Naive thymus-derived CD4-positive, alpha-beta T cell (primary cell): Measurements from ENCODE around the gene KLHDC7B. TPM values are rescaled to one million over a fixed set of nuclear protein-coding genes. Genes with fewer than 3 reads are reported as not detected.

ENCODE experiments used
- ATAC-seq: fragments of 150-1000 bp; cut with Tn5 transposase; 2 replicates; pipeline ENCODE4 v1.10.0; 2021; ENCODE audit warnings: mild to moderate bottlenecking, moderate library complexity
- CTCF ChIA-PET: fragments of 350-600 bp; sonication (Branson Sonifier 250); formaldehyde crosslinking; loops from one replicate; lab custom pipeline; 2021; ENCODE audit warnings: antibody characterized with exemption; lab: Charles Lee
- POLR2A ChIA-PET: fragments of 350-600 bp; sonication (Branson Sonifier 250); formaldehyde crosslinking; loops from one replicate; lab custom pipeline; 2021; ENCODE audit warnings: antibody characterized with exemption, inconsistent platforms; lab: Charles Lee
- DNase-seq, 9 donors: peaks; one replicate each; pipeline versions ENCODE4 v3.0.0 to v3.0.0-alpha.2; 2020 to 2022; ENCODE audit warnings: mixed read lengths in 1 of 9
- H3K27ac ChIP-seq: one replicate; pipeline ENCODE4 v1.7.0; 2013; ENCODE audit warnings: mild to moderate bottlenecking, low read depth, low read length, moderate library complexity
- H3K27me3 ChIP-seq, 2 donors: one replicate each; pipeline ENCODE4 v1.7.0; 2013; ENCODE audit warnings: low read length in 2 of 2, mild to moderate bottlenecking in 2 of 2, moderate library complexity in 2 of 2; ENCODE audit not compliant: control insufficient read depth in 2 of 2, insufficient read depth in 2 of 2
- H3K36me3 ChIP-seq, 3 experiments: 1 replicate in 2 of 3; 2 replicates in 1 of 3; pipeline ENCODE4 v1.7.0; 2013; ENCODE audit warnings: low read length in 3 of 3, mild to moderate bottlenecking in 3 of 3, moderate library complexity in 1 of 3; ENCODE audit not compliant: insufficient read depth in 3 of 3, control insufficient read depth in 2 of 3
- H3K4me1 ChIP-seq, 2 donors: one replicate each; pipeline ENCODE4 v1.7.0; 2013; ENCODE audit warnings: low read length in 2 of 2, mild to moderate bottlenecking in 2 of 2, moderate library complexity in 1 of 2; ENCODE audit not compliant: control insufficient read depth in 2 of 2, insufficient read depth in 2 of 2
- H3K4me3 ChIP-seq: 2 replicates; pipeline ENCODE4 v1.7.0; 2013; ENCODE audit warnings: mild to moderate bottlenecking, low read length
- H3K9me3 ChIP-seq, 3 experiments: 1 replicate in 2 of 3; 2 replicates in 1 of 3; pipeline ENCODE4 v1.7.0; 2013; ENCODE audit warnings: low read length in 3 of 3; ENCODE audit not compliant: control insufficient read depth in 2 of 3
- H3K27ac Mint-ChIP-seq, 9 donors: one replicate each; pipeline ENCODE4 v1.8.0; 2020 to 2022; ENCODE audit warnings: mixed read lengths in 9 of 9, mild to moderate bottlenecking in 8 of 9, moderate library complexity in 5 of 9, inconsistent platforms in 2 of 9
- H3K27me3 Mint-ChIP-seq, 5 donors: one replicate each; pipeline ENCODE4 v1.8.0; 2021 to 2022; ENCODE audit warnings: mixed read lengths in 5 of 5, mild to moderate bottlenecking in 1 of 5
- H3K36me3 Mint-ChIP-seq, 5 donors: one replicate each; pipeline ENCODE4 v1.8.0; 2020 to 2022; ENCODE audit warnings: mixed read lengths in 5 of 5, mild to moderate bottlenecking in 3 of 5, inconsistent platforms in 1 of 5
- H3K4me1 Mint-ChIP-seq, 7 donors: one replicate each; pipeline ENCODE4 v1.8.0; 2020 to 2022; ENCODE audit warnings: mixed read lengths in 7 of 7, mild to moderate bottlenecking in 3 of 7, inconsistent platforms in 1 of 7
- H3K4me3 Mint-ChIP-seq, 10 donors: one replicate each; pipeline ENCODE4 v1.8.0; 2020 to 2022; ENCODE audit warnings: mild to moderate bottlenecking in 10 of 10, mixed read lengths in 10 of 10, moderate library complexity in 6 of 10, inconsistent platforms in 2 of 10
- H3K9me3 Mint-ChIP-seq, 11 donors: one replicate each; pipeline ENCODE4 v1.8.0; 2020 to 2022; ENCODE audit warnings: mixed read lengths in 11 of 11, mild to moderate bottlenecking in 4 of 11, inconsistent platforms in 1 of 11, moderate library complexity in 1 of 11
- intact Hi-C, 2 donors: fragments of 100-400 bp; cut with micrococcal nuclease; formaldehyde crosslinking; loops; one replicate each; pipeline ENCODE4 v1.15.1; 2023
- polyA plus RNA-seq, 2 donors: library from polyadenylated mRNA; unstranded; fragments of 300-500 nt; fragmentation: Illumina TruSeq; gene quantifications; one replicate each; pipeline ENCODE4 v1.2.3, GENCODE V29; 2021
- total RNA-seq, 6 experiments: library from RNA in 5 of 6; stranded (reverse) in 5 of 6; gene quantifications; 1 replicate in 5 of 6; 2 replicates in 1 of 6; pipeline ENCODE4 v1.2.3 and lab custom pipeline; 2021 to 2026

The KLHDC7B gene
- total and polyA plus RNA-seq, 7 experiments from 2014 or later = 4.4 to 17.2 (median 7.8) TPM

GRCh38 chr22:50582493-50583293 lies 37.0 kb downstream of the KLHDC7B start, which contains the start of gene CHKB:
Gene CHKB, minus strand, starts transcription at chr22:50582849. Its CDS starts 68 bp downstream, at chr22:50582781.
- no peaks in the 10 kb centered on the region for H3K27me3 ChIP-seq
- H3K9me3 Mint-ChIP-seq = no peaks in the 10 kb centered on the region
- H3K4me3 ChIP-seq = peak within 1 kb of the TSS; percentile 80
- ChIA-PET CTCF (interaction anchor here (2.2 kb wide), 1 partner anchor 38 kb away, joined by 8 read pairs; no protein-coding TSS in a partner anchor), POLR2A (interaction anchor here (1.0 to 3.7 kb wide), 17 partner anchors 13 to 391 kb away, joined by 3 to 33 read pairs (median 4); partner anchors contain the start of genes ARSA, LMF2, NCAPH2 and SCO2)
- H3K27ac Mint-ChIP-seq = peak within 1 kb of the TSS; percentile 84 to 96 (median 96)
- H3K4me1 ChIP-seq = peaks cover 16 to 18% of the 10 kb centered on the region in 2 donors
- no peaks in the 10 kb centered on the region for H3K9me3 ChIP-seq
- H3K27ac ChIP-seq = peak within 1 kb of the TSS; percentile 99
- intact Hi-C loops = loop anchor here (1.0 to 10.0 kb wide), 16 partner anchors 18 to 382 kb away; partner anchors contain the start of genes NCAPH2 (in 2 of the 2), SBF1 (in 2 of the 2), ARSA (in 1 of the 2) and MAPK11 (in 1 of the 2)
- H3K4me1 Mint-ChIP-seq = peaks cover under 1 to 35% (median 18%) of the 10 kb centered on the region in 7 donors
- no peaks in the 10 kb centered on the region for H3K27me3 Mint-ChIP-seq
- ATAC-seq (peak; percentile 97), DNase-seq (peak; percentile 95 to 99 (median 99))
- peak within 1 kb of the TSS; percentile 84 to 97 (median 92) for H3K4me3 Mint-ChIP-seq
- peaks cover 0 to 25% (median 0%) of the 10 kb centered on the region in 3 experiments for H3K36me3 ChIP-seq
- H3K36me3 Mint-ChIP-seq = peaks cover 0 to 12% (median 4%) of the 10 kb centered on the region in 5 donors

- H3K9me3 ChIP-seq = no peaks in the 10 kb centered on the region
- no peaks in the 10 kb centered on the region for H3K27me3 ChIP-seq
- H3K27ac ChIP-seq = peak overlapping the region; percentile 99
- H3K4me3 ChIP-seq = peak overlapping the region; percentile 80
- H3K4me1 ChIP-seq = peaks cover 16 to 18% of the 10 kb centered on the region in 2 donors
- Mint-ChIP-seq H3K27me3 (no peaks in the 10 kb centered on the region), H3K4me3 (peak overlapping the region; percentile 81 to 94 (median 90)), H3K4me1 (peaks cover 0 to 35% (median 18%) of the 10 kb centered on the region in 7 donors), H3K36me3 (peaks cover 0 to 12% (median 4%) of the 10 kb centered on the region in 5 donors), H3K27ac (peak overlapping the region; percentile 12 to 96 (median 91)), H3K9me3 (no peaks in the 10 kb centered on the region)
- ATAC-seq = peak; percentile 16
- POLR2A ChIA-PET = interaction anchor here (1.0 to 3.7 kb wide), 9 partner anchors 12 to 76 kb away, joined by 3 to 33 read pairs (median 7); partner anchors contain the start of genes LMF2, NCAPH2, SCO2 and SYCE3
- peaks cover 0 to 25% (median 0%) of the 10 kb centered on the region in 3 experiments for H3K36me3 ChIP-seq
- DNase-seq = no peak
- CTCF ChIA-PET = interaction anchor here (2.2 kb wide), 1 partner anchor 37 kb away, joined by 8 read pairs; no protein-coding TSS in a partner anchor
- intact Hi-C loops = loop anchor here (1.0 to 10.0 kb wide), 10 partner anchors 17 to 383 kb away; partner anchors contain the start of genes ARSA (in 1 of the 2), MAPK11 (in 1 of the 2), MAPK8IP2 (in 1 of the 2) and SBF1 (in 1 of the 2)
Measured at GRCh38 chr22:50583294-50583861, 37.7 kb downstream of the KLHDC7B start.

DNA sequence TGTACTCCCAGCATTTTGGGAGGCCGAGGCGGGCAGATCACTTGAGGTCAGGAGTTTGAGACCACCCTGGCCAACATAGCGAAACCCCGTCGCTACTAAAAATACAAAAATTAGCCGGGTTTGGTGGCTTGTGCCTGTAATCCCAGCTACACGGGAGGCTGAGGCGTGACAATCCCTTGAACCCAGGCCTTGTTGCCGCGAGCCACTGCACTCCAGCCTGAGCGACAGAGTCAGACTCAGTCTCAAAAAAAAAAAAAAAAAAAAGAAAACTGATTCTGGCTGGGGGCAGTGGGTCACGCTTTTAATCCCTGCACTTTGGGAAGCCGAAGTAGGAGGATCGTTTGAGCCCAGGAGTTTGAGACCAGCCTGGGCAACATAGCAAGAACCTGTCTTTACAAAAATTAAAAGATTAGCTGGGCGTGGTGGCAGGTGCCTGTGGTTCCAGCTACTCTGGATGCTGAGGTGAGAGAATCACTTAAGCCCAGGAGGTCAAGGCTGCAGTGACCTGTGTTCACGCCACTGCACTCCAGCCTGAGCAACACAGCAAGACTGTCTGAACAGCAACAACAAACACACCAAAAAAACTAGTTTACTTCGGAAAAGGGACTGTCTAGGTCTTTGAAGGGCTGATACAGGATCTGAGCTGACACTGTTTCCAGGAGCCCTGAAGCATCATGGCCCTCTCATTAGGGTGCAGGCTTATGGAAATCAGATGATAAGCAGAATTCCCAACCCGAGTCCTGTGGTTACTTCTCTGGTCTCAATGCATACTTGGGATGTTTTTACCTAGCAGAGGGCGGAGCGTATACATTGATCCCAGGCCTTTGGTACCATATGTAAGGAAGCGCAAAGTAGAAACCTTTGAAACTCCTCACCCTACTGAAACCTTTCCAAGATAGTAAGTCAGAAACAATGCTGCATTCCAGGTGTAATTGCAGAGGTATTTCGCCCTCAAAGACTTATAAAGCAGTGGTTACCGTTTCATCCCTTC lies 38.7 kb downstream of the KLHDC7B start:
- intact Hi-C loops = loop anchor here in 1 of 2 donors (10.0 kb wide), 1 partner anchor 310 kb away; the partner anchor contains the start of gene MAPK11
- H3K4me3 Mint-ChIP-seq = peak overlapping the region; percentile 81 to 94 (median 90)

DNA sequence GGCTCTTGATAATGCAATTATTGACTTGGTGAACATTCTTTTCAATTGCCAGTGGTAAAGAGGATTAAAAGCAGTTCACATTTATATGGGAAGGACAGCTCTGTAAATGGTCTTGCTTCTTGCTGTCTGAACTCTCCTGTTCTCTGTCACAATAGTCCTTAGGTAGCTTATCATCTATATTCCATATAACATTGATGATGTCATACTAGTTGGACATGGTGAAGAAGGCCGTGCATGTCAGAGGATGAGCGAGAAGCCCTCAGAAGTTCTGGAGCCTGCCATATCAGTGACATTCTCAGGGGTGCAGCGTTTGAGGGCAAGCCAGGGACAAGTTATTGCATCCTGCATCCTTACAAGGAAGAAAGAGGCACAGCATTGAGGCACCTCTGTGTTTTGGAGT lies 39.5 kb downstream of the KLHDC7B start:
- Histone ChIP-seq H3K4me3 (no peak overlapping the region), H3K9me3 (no peaks in the 10 kb centered on the region), H3K27ac (no peak overlapping the region), H3K36me3 (peaks cover 0 to 10% (median 0%) of the 10 kb centered on the region in 3 experiments), H3K27me3 (no peaks in the 10 kb centered on the region), H3K4me1 (peaks cover 16 to 18% of the 10 kb centered on the region in 2 donors)
- Mint-ChIP-seq H3K27ac (no peak overlapping the region), H3K36me3 (peaks cover 0 to 9% (median 0%) of the 10 kb centered on the region in 5 donors), H3K4me1 (peaks cover 0 to 28% (median 15%) of the 10 kb centered on the region in 7 donors), H3K4me3 (no peak overlapping the region), H3K27me3 (peaks cover 0 to 9% (median 0%) of the 10 kb centered on the region in 5 donors), H3K9me3 (no peaks in the 10 kb centered on the region)
- POLR2A ChIA-PET = interaction anchor here (0.6 to 0.9 kb wide), 2 partner anchors 36 to 135 kb away, joined by 3 read pairs; no protein-coding TSS in a partner anchor
- DNase-seq (no peak), ATAC-seq (no peak)
- CTCF ChIA-PET = interaction anchor here (1.0 kb wide), 1 partner anchor 22 kb away, joined by 3 read pairs; no protein-coding TSS in a partner anchor
- intact Hi-C loops = loop anchor here in 1 of 2 donors (10.0 kb wide), 1 partner anchor 310 kb away; the partner anchor contains the start of gene MAPK11

More for the DNA sequence above, 38.7 kb downstream of the KLHDC7B start:
- Mint-ChIP-seq H3K27ac (no peak overlapping the region), H3K4me1 (peaks cover 0 to 34% (median 18%) of the 10 kb centered on the region in 7 donors), H3K27me3 (peaks cover 0 to 1% (median 0%) of the 10 kb centered on the region in 5 donors), H3K9me3 (no peaks in the 10 kb centered on the region), H3K36me3 (peaks cover 0 to 12% (median 4%) of the 10 kb centered on the region in 5 donors)
- DNase-seq = no peak
- Histone ChIP-seq H3K27ac (no peak overlapping the region), H3K36me3 (peaks cover 0 to 18% (median 0%) of the 10 kb centered on the region in 3 experiments), H3K4me1 (peaks cover 16 to 18% of the 10 kb centered on the region in 2 donors), H3K27me3 (no peaks in the 10 kb centered on the region), H3K9me3 (no peaks in the 10 kb centered on the region), H3K4me3 (no peak overlapping the region)
- ChIA-PET POLR2A (interaction anchor here (0.9 to 3.7 kb wide), 3 partner anchors 20 to 37 kb away, joined by 3 to 33 read pairs (median 3); partner anchors contain the start of gene SYCE3), CTCF (interaction anchor here (1.0 kb wide), 1 partner anchor 21 kb away, joined by 3 read pairs; no protein-coding TSS in a partner anchor)
- no peak for ATAC-seq

- CTCF ChIA-PET = interaction anchor here (1.0 kb wide), 1 partner anchor 23 kb away, joined by 3 read pairs; no protein-coding TSS in a partner anchor
- no peak overlapping the region for H3K27ac Mint-ChIP-seq
- intact Hi-C loops = loop anchor here in 1 of 2 donors (10.0 kb wide), 1 partner anchor 311 kb away; the partner anchor contains the start of gene MAPK11
- Histone ChIP-seq H3K4me3 (no peak overlapping the region), H3K9me3 (no peaks in the 10 kb centered on the region), H3K36me3 (peaks cover 0 to 8% (median 0%) of the 10 kb centered on the region in 3 experiments), H3K27ac (no peak overlapping the region), H3K27me3 (no peaks in the 10 kb centered on the region), H3K4me1 (peaks cover 16 to 18% of the 10 kb centered on the region in 2 donors)
- POLR2A ChIA-PET = interaction anchor here (0.6 to 0.9 kb wide), 2 partner anchors 35 to 135 kb away, joined by 3 read pairs; no protein-coding TSS in a partner anchor
- H3K9me3 Mint-ChIP-seq = peaks cover 0 to 3% (median 0%) of the 10 kb centered on the region in 11 donors
- peaks cover 0 to 26% (median 11%) of the 10 kb centered on the region in 7 donors for H3K4me1 Mint-ChIP-seq
- peaks cover 0 to 14% (median 0%) of the 10 kb centered on the region in 5 donors for H3K27me3 Mint-ChIP-seq
- peak overlapping the region in 1 of 10 donors; percentile 25 for H3K4me3 Mint-ChIP-seq
- DNase-seq (no peak), ATAC-seq (no peak)
- H3K36me3 Mint-ChIP-seq = peaks cover 0 to 5% (median 0%) of the 10 kb centered on the region in 5 donors
Measured at GRCh38 chr22:50585781-50586180, 40.1 kb downstream of the KLHDC7B start.
